ENCODE results near the gene LRRC23.

The LRRC23 gene

DNA sequence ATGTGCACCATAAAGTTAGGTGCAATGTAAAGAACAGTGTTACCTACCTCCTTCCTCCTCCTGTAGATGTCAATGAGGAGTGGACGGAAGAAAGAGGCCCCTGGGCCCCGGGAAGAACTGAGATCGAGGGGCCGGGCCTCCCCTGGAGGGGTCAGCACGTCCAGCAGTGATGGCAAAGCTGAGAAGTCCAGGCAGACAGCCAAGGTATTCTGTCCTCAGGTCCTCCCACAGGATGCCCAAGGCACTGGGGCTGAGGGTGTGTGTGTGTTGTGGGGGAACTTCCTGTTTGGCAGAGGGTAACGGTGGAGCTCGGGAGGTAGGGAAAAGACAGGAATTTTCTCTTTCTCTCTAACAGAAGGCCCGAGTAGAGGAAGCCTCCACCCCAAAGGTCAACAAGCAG, 29.5 kb downstream of the LRRC23 start:
- peak overlapping the region; percentile 88 for H3K27ac ChIP-seq (ENCODE audit: low read depth, low read length)
- H3K4me1 ChIP-seq (ENCODE audit: control insufficient read depth in 5 of 5, insufficient read depth in 5 of 5, low read length in 5 of 5), result peaks cover 18 to 86% (median 69%) of the 10 kb centered on the region in 5 donors
- H3K9ac ChIP-seq (ENCODE audit: low read length in 5 of 5), result peak overlapping the region in 2 of 5 donors; percentile 1 to 63
- H3K9me3 ChIP-seq (ENCODE audit: control insufficient read depth in 5 of 5, low read length in 5 of 5), result no peaks in the 10 kb centered on the region
- H3K36me3 ChIP-seq (ENCODE audit: control insufficient read depth in 5 of 5, insufficient read depth in 5 of 5, low read length in 5 of 5), result peaks cover 0 to 40% (median 29%) of the 10 kb centered on the region in 5 donors
- H3K4me3 ChIP-seq (ENCODE audit: low read depth in 1 of 5, low read length in 5 of 5), result no peak overlapping the region
- no peaks in the 10 kb centered on the region for H3K27me3 ChIP-seq (ENCODE audit: control insufficient read depth in 5 of 5, insufficient read depth in 4 of 5, low read length in 5 of 5)

DNA sequence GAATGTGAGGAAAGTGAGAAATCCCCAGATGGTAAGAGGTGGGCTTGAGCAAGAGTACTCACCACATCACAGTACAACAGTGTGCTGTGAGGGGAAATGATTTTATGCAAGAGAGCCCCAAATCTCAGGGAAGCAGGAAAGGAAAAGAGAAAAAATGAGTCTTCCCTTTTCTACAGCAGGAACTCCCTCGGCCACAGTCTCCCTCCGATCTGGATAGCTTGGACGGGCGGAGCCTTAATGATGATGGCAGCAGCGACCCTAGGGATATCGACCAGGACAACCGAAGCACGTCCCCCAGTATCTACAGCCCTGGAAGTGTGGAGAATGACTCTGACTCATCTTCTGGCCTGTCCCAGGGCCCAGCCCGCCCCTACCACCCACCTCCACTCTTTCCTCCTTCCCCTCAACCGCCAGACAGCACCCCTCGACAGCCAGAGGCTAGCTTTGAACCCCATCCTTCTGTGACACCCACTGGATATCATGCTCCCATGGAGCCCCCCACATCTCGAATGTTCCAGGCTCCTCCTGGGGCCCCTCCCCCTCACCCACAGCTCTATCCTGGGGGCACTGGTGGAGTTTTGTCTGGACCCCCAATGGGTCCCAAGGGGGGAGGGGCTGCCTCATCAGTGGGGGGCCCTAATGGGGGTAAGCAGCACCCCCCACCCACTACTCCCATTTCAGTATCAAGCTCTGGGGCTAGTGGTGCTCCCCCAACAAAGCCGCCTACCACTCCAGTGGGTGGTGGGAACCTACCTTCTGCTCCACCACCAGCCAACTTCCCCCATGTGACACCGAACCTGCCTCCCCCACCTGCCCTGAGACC, 31.0 kb downstream of the LRRC23 start:
- Histone ChIP-seq H3K9ac (ENCODE audit: low read length in 5 of 5) (peak overlapping the region in 2 of 5 donors; percentile 23 to 63), H3K9me3 (ENCODE audit: control insufficient read depth in 5 of 5, low read length in 5 of 5) (no peaks in the 10 kb centered on the region), H3K36me3 (ENCODE audit: control insufficient read depth in 5 of 5, insufficient read depth in 5 of 5, low read length in 5 of 5) (peaks cover 0 to 45% (median 34%) of the 10 kb centered on the region in 5 donors), H3K27ac (ENCODE audit: low read depth, low read length) (peak overlapping the region; percentile 88), H3K4me3 (ENCODE audit: low read depth in 1 of 5, low read length in 5 of 5) (no peak overlapping the region), H3K4me1 (ENCODE audit: control insufficient read depth in 5 of 5, insufficient read depth in 5 of 5, low read length in 5 of 5) (peaks cover 14 to 75% (median 66%) of the 10 kb centered on the region in 5 donors), H3K27me3 (ENCODE audit: control insufficient read depth in 5 of 5, insufficient read depth in 4 of 5, low read length in 5 of 5) (no peaks in the 10 kb centered on the region)

GRCh38 chr12:6936194-6936635, 31.6 kb downstream of the LRRC23 start:
- H3K9ac ChIP-seq (ENCODE audit: low read length in 5 of 5), result no peak overlapping the region
- peaks cover 14 to 72% (median 62%) of the 10 kb centered on the region in 5 donors for H3K4me1 ChIP-seq (ENCODE audit: control insufficient read depth in 5 of 5, insufficient read depth in 5 of 5, low read length in 5 of 5)
- peak overlapping the region; percentile 88 for H3K27ac ChIP-seq (ENCODE audit: low read depth, low read length)
- H3K4me3 ChIP-seq (ENCODE audit: low read depth in 1 of 5, low read length in 5 of 5), result no peak overlapping the region
- peaks cover 0 to 52% (median 39%) of the 10 kb centered on the region in 5 donors for H3K36me3 ChIP-seq (ENCODE audit: control insufficient read depth in 5 of 5, insufficient read depth in 5 of 5, low read length in 5 of 5)
- no peaks in the 10 kb centered on the region for H3K9me3 ChIP-seq (ENCODE audit: control insufficient read depth in 5 of 5, low read length in 5 of 5)
- H3K27me3 ChIP-seq (ENCODE audit: control insufficient read depth in 5 of 5, insufficient read depth in 4 of 5, low read length in 5 of 5), result no peaks in the 10 kb centered on the region

GRCh38 chr12:6936636-6937480, 32.2 kb downstream of the LRRC23 start:
- no peaks in the 10 kb centered on the region for H3K27me3 ChIP-seq (ENCODE audit: control insufficient read depth in 5 of 5, insufficient read depth in 4 of 5, low read length in 5 of 5)
- H3K36me3 ChIP-seq (ENCODE audit: control insufficient read depth in 5 of 5, insufficient read depth in 5 of 5, low read length in 5 of 5), result peaks cover 0 to 58% (median 45%) of the 10 kb centered on the region in 5 donors
- H3K4me1 ChIP-seq (ENCODE audit: control insufficient read depth in 5 of 5, insufficient read depth in 5 of 5, low read length in 5 of 5), result peaks cover 14 to 75% (median 62%) of the 10 kb centered on the region in 5 donors
- H3K27ac ChIP-seq (ENCODE audit: low read depth, low read length), result peak overlapping the region; percentile 88
- no peaks in the 10 kb centered on the region for H3K9me3 ChIP-seq (ENCODE audit: control insufficient read depth in 5 of 5, low read length in 5 of 5)
- peak overlapping the region in 4 of 5 donors; percentile 53 to 78 (median 71) for H3K9ac ChIP-seq (ENCODE audit: low read length in 5 of 5)
- peak overlapping the region in 3 of 5 donors; percentile 65 to 76 (median 67) for H3K4me3 ChIP-seq (ENCODE audit: low read depth in 1 of 5, low read length in 5 of 5)

GRCh38 chr12:6937481-6938352, 33.1 kb downstream of the LRRC23 start:
- no peaks in the 10 kb centered on the region for H3K27me3 ChIP-seq (ENCODE audit: control insufficient read depth in 5 of 5, insufficient read depth in 4 of 5, low read length in 5 of 5)
- peak overlapping the region; percentile 88 for H3K27ac ChIP-seq (ENCODE audit: low read depth, low read length)
- peak overlapping the region in 4 of 5 donors; percentile 69 to 78 (median 71) for H3K9ac ChIP-seq (ENCODE audit: low read length in 5 of 5)
- H3K9me3 ChIP-seq (ENCODE audit: control insufficient read depth in 5 of 5, low read length in 5 of 5), result no peaks in the 10 kb centered on the region
- peak overlapping the region; percentile 53 to 76 (median 67) for H3K4me3 ChIP-seq (ENCODE audit: low read depth in 1 of 5, low read length in 5 of 5)
- peaks cover 0 to 61% (median 45%) of the 10 kb centered on the region in 5 donors for H3K36me3 ChIP-seq (ENCODE audit: control insufficient read depth in 5 of 5, insufficient read depth in 5 of 5, low read length in 5 of 5)
- peaks cover 14 to 68% (median 53%) of the 10 kb centered on the region in 5 donors for H3K4me1 ChIP-seq (ENCODE audit: control insufficient read depth in 5 of 5, insufficient read depth in 5 of 5, low read length in 5 of 5)

DNA sequence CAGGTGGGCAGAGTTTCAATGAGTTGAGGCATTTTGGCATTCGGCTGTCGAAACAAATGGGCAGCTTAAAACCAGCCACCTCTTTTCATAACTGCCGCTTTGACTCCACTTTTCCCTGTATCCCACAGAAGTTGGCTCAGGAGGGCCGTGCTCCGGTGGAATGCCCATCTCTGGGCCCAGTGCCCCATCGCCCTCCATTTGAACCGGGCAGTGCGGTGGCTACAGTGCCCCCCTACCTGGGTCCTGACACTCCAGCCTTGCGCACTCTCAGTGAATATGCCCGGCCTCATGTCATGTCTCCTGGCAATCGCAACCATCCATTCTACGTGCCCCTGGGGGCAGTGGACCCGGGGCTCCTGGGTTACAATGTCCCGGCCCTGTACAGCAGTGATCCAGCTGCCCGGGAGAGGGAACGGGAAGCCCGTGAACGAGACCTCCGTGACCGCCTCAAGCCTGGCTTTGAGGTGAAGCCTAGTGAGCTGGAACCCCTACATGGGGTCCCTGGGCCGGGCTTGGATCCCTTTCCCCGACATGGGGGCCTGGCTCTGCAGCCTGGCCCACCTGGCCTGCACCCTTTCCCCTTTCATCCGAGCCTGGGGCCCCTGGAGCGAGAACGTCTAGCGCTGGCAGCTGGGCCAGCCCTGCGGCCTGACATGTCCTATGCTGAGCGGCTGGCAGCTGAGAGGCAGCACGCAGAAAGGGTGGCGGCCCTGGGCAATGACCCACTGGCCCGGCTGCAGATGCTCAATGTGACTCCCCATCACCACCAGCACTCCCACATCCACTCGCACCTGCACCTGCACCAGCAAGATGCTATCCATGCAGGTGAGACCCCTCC, 34.0 kb downstream of the LRRC23 start:
- peak overlapping the region in 3 of 5 donors; percentile 35 to 70 (median 69) for H3K9ac ChIP-seq (ENCODE audit: low read length in 5 of 5)

GRCh38 chr12:6939191-6939540, 34.5 kb downstream of the LRRC23 start:
- H3K27ac ChIP-seq (ENCODE audit: low read depth, low read length), result peak overlapping the region; percentile 30
- peaks cover 0 to 51% (median 38%) of the 10 kb centered on the region in 5 donors for H3K36me3 ChIP-seq (ENCODE audit: control insufficient read depth in 5 of 5, insufficient read depth in 5 of 5, low read length in 5 of 5)
- H3K4me3 ChIP-seq (ENCODE audit: low read depth in 1 of 5, low read length in 5 of 5), result no peak overlapping the region
- H3K9me3 ChIP-seq (ENCODE audit: control insufficient read depth in 5 of 5, low read length in 5 of 5), result no peaks in the 10 kb centered on the region
- H3K4me1 ChIP-seq (ENCODE audit: control insufficient read depth in 5 of 5, insufficient read depth in 5 of 5, low read length in 5 of 5), result peaks cover 13 to 70% (median 55%) of the 10 kb centered on the region in 5 donors
- no peak overlapping the region for H3K9ac ChIP-seq (ENCODE audit: low read length in 5 of 5)
- H3K27me3 ChIP-seq (ENCODE audit: control insufficient read depth in 5 of 5, insufficient read depth in 4 of 5, low read length in 5 of 5), result no peaks in the 10 kb centered on the region

More for the DNA sequence above, 34.0 kb downstream of the LRRC23 start:
- Histone ChIP-seq H3K9me3 (ENCODE audit: control insufficient read depth in 5 of 5, low read length in 5 of 5) (no peaks in the 10 kb centered on the region), H3K4me3 (ENCODE audit: low read depth in 1 of 5, low read length in 5 of 5) (peak overlapping the region; percentile 53 to 76 (median 67)), H3K36me3 (ENCODE audit: control insufficient read depth in 5 of 5, insufficient read depth in 5 of 5, low read length in 5 of 5) (peaks cover 0 to 57% (median 44%) of the 10 kb centered on the region in 5 donors), H3K4me1 (ENCODE audit: control insufficient read depth in 5 of 5, insufficient read depth in 5 of 5, low read length in 5 of 5) (peaks cover 11 to 70% (median 55%) of the 10 kb centered on the region in 5 donors), H3K27me3 (ENCODE audit: control insufficient read depth in 5 of 5, insufficient read depth in 4 of 5, low read length in 5 of 5) (no peaks in the 10 kb centered on the region), H3K27ac (ENCODE audit: low read depth, low read length) (peak overlapping the region; percentile 88)

GRCh38 chr12:6941267-6941666, 36.6 kb downstream of the LRRC23 start:
- Histone ChIP-seq H3K4me3 (ENCODE audit: low read depth in 1 of 5, low read length in 5 of 5) (no peak overlapping the region), H3K27ac (ENCODE audit: low read depth, low read length) (no peak overlapping the region), H3K9me3 (ENCODE audit: control insufficient read depth in 5 of 5, low read length in 5 of 5) (no peaks in the 10 kb centered on the region), H3K27me3 (ENCODE audit: control insufficient read depth in 5 of 5, insufficient read depth in 4 of 5, low read length in 5 of 5) (no peaks in the 10 kb centered on the region), H3K4me1 (ENCODE audit: control insufficient read depth in 5 of 5, insufficient read depth in 5 of 5, low read length in 5 of 5) (peaks cover 14 to 72% (median 57%) of the 10 kb centered on the region in 5 donors), H3K9ac (ENCODE audit: low read length in 5 of 5) (no peak overlapping the region), H3K36me3 (ENCODE audit: control insufficient read depth in 5 of 5, insufficient read depth in 5 of 5, low read length in 5 of 5) (peaks cover 0 to 41% (median 27%) of the 10 kb centered on the region in 5 donors)

Data from subcutaneous abdominal adipose tissue (tissue), 5 donors.